GM23338 (cell line): ENCODE measurements around the gene POMGNT1. TPM values are rescaled to one million over a fixed set of nuclear protein-coding genes. Genes with fewer than 3 reads are reported as not detected.
"Not testable (repeated sequence)": the region's sequence is repeated elsewhere in the genome, so short reads cannot be mapped to it uniquely, and the experiment has no call there.

Experiments used
- ATAC-seq: fragments of 200-7000 bp; cut with Tn5 transposase; 3 replicates; pipeline ENCODE4 v1.9.1; 2020
- DNase-seq: peaks from one replicate; pipeline ENCODE4 v3.0.0-alpha.2; 2015; ENCODE audit warnings: low spot score
- H2AFZ ChIP-seq: fragments of 200-600 bp; sonication (generic); 2 replicates; pipeline ENCODE4 v1.8.0; 2016; ENCODE audit warnings: antibody characterized with exemption, mild to moderate bottlenecking, moderate library complexity
- H3F3A ChIP-seq: fragments of 200-600 bp; sonication (generic); replicated peaks from 2 replicates; pipeline ENCODE4 v1.8.0; 2017; ENCODE audit warnings: antibody characterized with exemption, mixed run types, low read depth
- H3K27ac ChIP-seq: fragments of 200-600 bp; sonication (generic); 2 replicates; pipeline ENCODE4 v1.6.1; 2016; ENCODE audit warnings: low read depth
- H3K27me3 ChIP-seq: fragments of 200-600 bp; sonication (generic); 2 replicates; pipeline ENCODE4 v1.8.0; 2016; ENCODE audit warnings: mild to moderate bottlenecking, mixed run types, moderate library complexity; ENCODE audit not compliant: insufficient read depth
- H3K36me3 ChIP-seq: fragments of 200-600 bp; sonication (generic); 2 replicates; pipeline ENCODE4 v1.8.0; 2016; ENCODE audit warnings: mild to moderate bottlenecking; ENCODE audit not compliant: insufficient read depth
- H3K4me1 ChIP-seq: fragments of 200-600 bp; sonication (generic); 2 replicates; pipeline ENCODE4 v1.8.0; 2016; ENCODE audit warnings: mild to moderate bottlenecking, moderate library complexity; ENCODE audit not compliant: insufficient read depth
- H3K4me2 ChIP-seq: fragments of 200-600 bp; sonication (generic); 2 replicates; pipeline ENCODE4 v1.7.1; 2017; ENCODE audit warnings: mixed run types
- H3K4me3 ChIP-seq: fragments of 200-600 bp; sonication (generic); 2 replicates; pipeline ENCODE4 v1.6.1; 2016; ENCODE audit warnings: mixed run types
- H3K79me2 ChIP-seq: fragments of 200-600 bp; sonication (generic); replicated peaks from 2 replicates; pipeline ENCODE4 v1.8.0; 2017; ENCODE audit warnings: mild to moderate bottlenecking; ENCODE audit not compliant: insufficient read depth
- H3K9me2 ChIP-seq: fragments of 200-600 bp; sonication (generic); 2 replicates; pipeline ENCODE4 v1.8.0; 2017; ENCODE audit not compliant: insufficient read depth
- H4K20me1 ChIP-seq: fragments of 200-600 bp; sonication (generic); replicated peaks from 2 replicates; pipeline ENCODE4 v1.8.0; 2017; ENCODE audit warnings: mild to moderate bottlenecking; ENCODE audit not compliant: insufficient read depth
- H3K27ac Mint-ChIP-seq: 2 replicates; pipeline ENCODE4 v1.8.0; 2020; ENCODE audit warnings: inconsistent platforms, mild to moderate bottlenecking, moderate library complexity, mixed read lengths
- H3K27me3 Mint-ChIP-seq: 3 replicates; pipeline ENCODE4 v1.8.0; 2022; ENCODE audit warnings: low read depth, mild to moderate bottlenecking, moderate library complexity, mixed read lengths, inconsistent platforms; ENCODE audit not compliant: insufficient read depth, poor library complexity
- H3K36me3 Mint-ChIP-seq: 3 replicates; pipeline ENCODE4 v1.8.0; 2021; ENCODE audit warnings: low read depth, mild to moderate bottlenecking, inconsistent platforms, moderate library complexity, mixed read lengths
- H3K4me1 Mint-ChIP-seq: 3 replicates; pipeline ENCODE4 v1.8.0; 2020; ENCODE audit warnings: mild to moderate bottlenecking, inconsistent platforms, mixed read lengths
- H3K4me3 Mint-ChIP-seq: 3 replicates; pipeline ENCODE4 v1.8.0; 2021; ENCODE audit warnings: moderate library complexity, mild to moderate bottlenecking, inconsistent platforms, mixed read lengths
- H3K9me3 Mint-ChIP-seq: 3 replicates; pipeline ENCODE4 v1.8.0; 2020; ENCODE audit warnings: moderate library complexity, mild to moderate bottlenecking, inconsistent platforms, mixed read lengths
- CREB1 ChIP-seq: fragments of 250-450 bp; sonication (Bioruptor Pico); IDR thresholded peaks from 2 replicates; pipeline ENCODE4 v1.5.0; 2020; ENCODE audit warnings: low read depth, mild to moderate bottlenecking, moderate library complexity
- CTCF ChIP-seq, 2 experiments: fragments of 200-600 bp in 1 of 2; sonication (generic) in 1 of 2; conservative IDR thresholded peaks; 2 replicates each; pipeline versions ENCODE4 v1.5.1 to v1.6.1; 2016 to 2017; ENCODE audit warnings: antibody characterized with exemption in 2 of 2, low read depth in 2 of 2, mild to moderate bottlenecking in 2 of 2, moderate library complexity in 1 of 2
- EZH2 ChIP-seq: fragments of 200-600 bp; sonication (generic); IDR thresholded peaks from one replicate; pipeline ENCODE4 v1.8.0; 2017; ENCODE audit warnings: antibody characterized with exemption, mild to moderate bottlenecking, low read depth; ENCODE audit not compliant: unreplicated experiment
- JUNB ChIP-seq: IDR thresholded peaks from one replicate; pipeline ENCODE4 v1.6.1; 2016; ENCODE audit warnings: antibody characterized with exemption; ENCODE audit not compliant: unreplicated experiment
- NANOG ChIP-seq: IDR thresholded peaks from 2 replicates; pipeline ENCODE4 v1.6.1; 2016; ENCODE audit warnings: antibody characterized with exemption, borderline replicate concordance
- STAT1 ChIP-seq: IDR thresholded peaks from one replicate; pipeline ENCODE4 v1.6.1; 2016; ENCODE audit warnings: antibody characterized with exemption; ENCODE audit not compliant: unreplicated experiment
- ZNF114 ChIP-seq: fragments of 250-450 bp; sonication (Bioruptor Pico); IDR thresholded peaks from 2 replicates; pipeline ENCODE4 v1.5.0; 2020; ENCODE audit warnings: mild to moderate bottlenecking, moderate library complexity
- polyA plus RNA-seq: library from polyadenylated mRNA; unstranded; fragments of >200 nt; fragmentation: Nextera tagmentation; extraction: Ambion mirVana; gene quantifications from 2 replicates; pipeline ENCODE4 v1.2.1, GENCODE V29; 2016
- total RNA-seq: library from RNA; depleted of rRNA; stranded (reverse); fragments of >200 nt; shearing (Covaris generic); gene quantifications from 2 replicates; pipeline ENCODE4 v1.2.3, GENCODE V29; 2014
- TF ChIP-seq, protein P1 (sequence below): IDR thresholded peaks from one replicate; pipeline ENCODE4 v1.6.1; 2018; ENCODE audit warnings: antibody characterized with exemption; ENCODE audit not compliant: unreplicated experiment
- TF ChIP-seq, protein P2 (sequence below): IDR thresholded peaks from 2 replicates; pipeline ENCODE4 v1.6.1; 2016; ENCODE audit warnings: antibody characterized with exemption

POMGNT1 gene
- total and polyA plus RNA-seq, 2 experiments from 2014 or later, result 24.3 to 32.1 TPM

DNA sequence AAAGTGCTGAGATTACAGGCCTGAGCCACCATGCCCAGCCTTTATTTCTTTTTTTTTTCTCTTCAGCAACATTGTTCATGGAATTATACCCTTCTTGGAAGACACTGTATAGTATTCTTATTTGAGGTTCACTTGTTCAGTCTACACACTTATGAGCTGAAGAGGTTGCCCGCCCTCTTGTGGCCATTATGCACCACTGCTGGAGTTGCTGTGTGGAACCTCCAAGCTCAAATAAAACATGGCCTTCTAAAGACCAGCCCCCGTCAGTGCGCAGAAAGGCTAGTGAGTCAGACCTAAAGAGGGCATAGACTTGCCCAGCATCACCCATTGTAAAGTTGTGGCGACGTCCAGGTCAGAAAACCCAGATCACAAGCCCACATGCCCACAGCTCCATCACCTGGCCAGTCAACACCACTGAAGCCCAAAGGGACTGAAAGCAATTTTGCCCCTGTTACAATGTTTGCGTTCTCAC is 25.3 kb upstream of the POMGNT1 start:
- 0 out of 2 replicates have a peak overlapping the region, but pooled peaks have one; percentile 11 for H2AFZ ChIP-seq
- H3K27ac Mint-ChIP-seq, result peak overlapping the region; percentile 66; the same call in 1 of the 2 replicates
- H3K4me3 Mint-ChIP-seq, result 0 out of 3 replicates have a peak overlapping the region, but pooled peaks have one; percentile 18

DNA sequence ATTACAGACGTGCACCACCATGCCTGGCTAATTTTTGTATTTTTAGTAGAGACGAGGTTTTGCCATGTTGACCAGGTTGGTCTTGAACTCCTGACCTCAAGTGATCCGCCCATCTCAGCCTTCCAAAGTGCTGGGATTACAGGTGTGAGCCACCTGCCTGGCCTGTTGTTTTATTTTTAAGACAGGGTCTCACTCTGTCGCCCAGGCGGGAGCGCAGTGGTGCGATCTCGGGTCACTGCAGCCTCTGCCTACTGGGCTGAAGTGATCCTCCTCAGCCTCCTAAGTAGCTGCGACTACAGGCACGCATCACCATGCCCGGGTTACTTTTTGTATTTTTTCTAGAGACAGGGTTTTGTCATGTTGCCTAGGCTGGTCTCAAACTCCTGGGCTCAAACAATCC is 24.8 kb upstream of the POMGNT1 start:
- H3K4me2 ChIP-seq, H3K4me3 Mint-ChIP-seq, H3K36me3 Mint-ChIP-seq: not testable (repeated sequence)

More for the DNA sequence above, 25.3 kb upstream of the POMGNT1 start:
- Mint-ChIP-seq H3K9me3 (no peaks in the 10 kb centered on the region), H3K27me3 (peaks cover 9% of the 10 kb centered on the region), H3K36me3 (no peaks in the 10 kb centered on the region; the same call in 2 of the 3 replicates), H3K4me1 (peaks cover 36% of the 10 kb centered on the region)
- Histone ChIP-seq H3K36me3 (no peaks in the 10 kb centered on the region), H3F3A (0 out of 2 replicates have a peak, but pooled peaks cover 6% of the 10 kb centered on the region), H3K4me2 (peak overlapping the region; percentile 35; the same call in 1 of the 2 replicates), H4K20me1 (no peaks in the 10 kb centered on the region), H3K27me3 (no peaks in the 10 kb centered on the region), H3K79me2 (no peaks in the 10 kb centered on the region), H3K4me3 (no peak overlapping the region), H3K4me1 (peaks cover 29% of the 10 kb centered on the region), H3K9me2 (0 out of 2 replicates have a peak, but pooled peaks cover 6% of the 10 kb centered on the region), H3K27ac (0 out of 2 replicates have a peak overlapping the region, but pooled peaks have one; percentile 62)
- no peak for TF ChIP-seq NANOG
- peak; percentile 90 to 100 for TF ChIP-seq CTCF (conservative IDR thresholded peaks at IDR 0.05; ENCODE audit: low read depth in 2 of 2)
- no peak for TF ChIP-seq ZNF114 (CRISPR knock-in tag)
- DNase-seq (peak; percentile 94), ATAC-seq (peak; percentile 90)

DNA sequence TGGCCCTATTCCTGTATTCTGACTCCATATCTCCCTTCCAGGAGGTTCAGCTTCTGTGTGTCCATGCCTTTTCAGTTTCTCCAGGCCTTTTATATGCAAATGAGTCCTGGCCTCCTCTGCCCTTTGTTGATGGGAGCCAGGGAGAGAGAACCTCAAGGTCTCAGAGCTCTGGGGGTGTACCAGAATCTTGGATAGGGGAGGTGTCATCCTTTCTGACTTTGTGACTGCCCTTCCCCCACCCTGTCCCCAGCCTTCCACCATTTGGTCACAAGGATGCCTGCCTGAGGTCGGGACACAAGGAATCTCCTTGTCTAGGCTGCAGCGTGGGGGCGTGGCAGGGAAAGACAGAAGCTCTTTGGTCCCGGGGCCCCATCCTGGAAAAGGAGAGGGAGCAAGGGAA is 23.5 kb upstream of the POMGNT1 start:
- Histone ChIP-seq H3K4me3 (peak overlapping the region; percentile 32; the same call in 1 of the 2 replicates), H3K4me1 (peaks cover 29% of the 10 kb centered on the region), H3K27ac (peak overlapping the region; percentile 66), H3K79me2 (no peaks in the 10 kb centered on the region), H3K4me2 (peak overlapping the region; percentile 65), H3K9me2 (0 out of 2 replicates have a peak, but pooled peaks cover 6% of the 10 kb centered on the region), H2AFZ (peak overlapping the region; percentile 59; the same call in 1 of the 2 replicates), H3K27me3 (no peaks in the 10 kb centered on the region), H4K20me1 (no peaks in the 10 kb centered on the region), H3K36me3 (no peaks in the 10 kb centered on the region), H3F3A (0 out of 2 replicates have a peak, but pooled peaks cover 6% of the 10 kb centered on the region)
- Mint-ChIP-seq H3K4me1 (peaks cover 36% of the 10 kb centered on the region), H3K9me3 (no peaks in the 10 kb centered on the region), H3K36me3 (no peaks in the 10 kb centered on the region; the same call in 2 of the 3 replicates), H3K27ac (peak overlapping the region; percentile 21), H3K4me3 (peak overlapping the region; percentile 21; the same call in 1 of the 3 replicates), H3K27me3 (peaks cover 9% of the 10 kb centered on the region)
- ATAC-seq (peak; percentile 54), DNase-seq (peak; percentile 75)
- TF ChIP-seq EZH2, result no peak
- TF ChIP-seq ZNF114 (CRISPR knock-in tag), result no peak
- TF ChIP-seq, protein P1, sequence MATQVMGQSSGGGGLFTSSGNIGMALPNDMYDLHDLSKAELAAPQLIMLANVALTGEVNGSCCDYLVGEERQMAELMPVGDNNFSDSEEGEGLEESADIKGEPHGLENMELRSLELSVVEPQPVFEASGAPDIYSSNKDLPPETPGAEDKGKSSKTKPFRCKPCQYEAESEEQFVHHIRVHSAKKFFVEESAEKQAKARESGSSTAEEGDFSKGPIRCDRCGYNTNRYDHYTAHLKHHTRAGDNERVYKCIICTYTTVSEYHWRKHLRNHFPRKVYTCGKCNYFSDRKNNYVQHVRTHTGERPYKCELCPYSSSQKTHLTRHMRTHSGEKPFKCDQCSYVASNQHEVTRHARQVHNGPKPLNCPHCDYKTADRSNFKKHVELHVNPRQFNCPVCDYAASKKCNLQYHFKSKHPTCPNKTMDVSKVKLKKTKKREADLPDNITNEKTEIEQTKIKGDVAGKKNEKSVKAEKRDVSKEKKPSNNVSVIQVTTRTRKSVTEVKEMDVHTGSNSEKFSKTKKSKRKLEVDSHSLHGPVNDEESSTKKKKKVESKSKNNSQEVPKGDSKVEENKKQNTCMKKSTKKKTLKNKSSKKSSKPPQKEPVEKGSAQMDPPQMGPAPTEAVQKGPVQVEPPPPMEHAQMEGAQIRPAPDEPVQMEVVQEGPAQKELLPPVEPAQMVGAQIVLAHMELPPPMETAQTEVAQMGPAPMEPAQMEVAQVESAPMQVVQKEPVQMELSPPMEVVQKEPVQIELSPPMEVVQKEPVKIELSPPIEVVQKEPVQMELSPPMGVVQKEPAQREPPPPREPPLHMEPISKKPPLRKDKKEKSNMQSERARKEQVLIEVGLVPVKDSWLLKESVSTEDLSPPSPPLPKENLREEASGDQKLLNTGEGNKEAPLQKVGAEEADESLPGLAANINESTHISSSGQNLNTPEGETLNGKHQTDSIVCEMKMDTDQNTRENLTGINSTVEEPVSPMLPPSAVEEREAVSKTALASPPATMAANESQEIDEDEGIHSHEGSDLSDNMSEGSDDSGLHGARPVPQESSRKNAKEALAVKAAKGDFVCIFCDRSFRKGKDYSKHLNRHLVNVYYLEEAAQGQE, result no peak
- TF ChIP-seq STAT1, result no peak
- no peak for TF ChIP-seq CREB1 (CRISPR knock-in tag)
- TF ChIP-seq NANOG, result no peak
- no peak for TF ChIP-seq CTCF (conservative IDR thresholded peaks at IDR 0.05; ENCODE audit: low read depth in 2 of 2)
- no peak for TF ChIP-seq JUNB
- TF ChIP-seq, protein P2, sequence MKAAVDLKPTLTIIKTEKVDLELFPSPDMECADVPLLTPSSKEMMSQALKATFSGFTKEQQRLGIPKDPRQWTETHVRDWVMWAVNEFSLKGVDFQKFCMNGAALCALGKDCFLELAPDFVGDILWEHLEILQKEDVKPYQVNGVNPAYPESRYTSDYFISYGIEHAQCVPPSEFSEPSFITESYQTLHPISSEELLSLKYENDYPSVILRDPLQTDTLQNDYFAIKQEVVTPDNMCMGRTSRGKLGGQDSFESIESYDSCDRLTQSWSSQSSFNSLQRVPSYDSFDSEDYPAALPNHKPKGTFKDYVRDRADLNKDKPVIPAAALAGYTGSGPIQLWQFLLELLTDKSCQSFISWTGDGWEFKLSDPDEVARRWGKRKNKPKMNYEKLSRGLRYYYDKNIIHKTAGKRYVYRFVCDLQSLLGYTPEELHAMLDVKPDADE, result no peak

More for the DNA sequence above, 24.8 kb upstream of the POMGNT1 start:
- H3K9me2 ChIP-seq, H3K79me2 ChIP-seq, ATAC-seq, DNase-seq, H3K36me3 ChIP-seq, H3K27me3 Mint-ChIP-seq, H3K27me3 ChIP-seq, H4K20me1 ChIP-seq, H3K27ac Mint-ChIP-seq, H3K9me3 Mint-ChIP-seq, H3F3A ChIP-seq, H3K27ac ChIP-seq, H2AFZ ChIP-seq, H3K4me3 ChIP-seq: not testable (repeated sequence)
- peaks cover 36% of the 10 kb centered on the region for H3K4me1 Mint-ChIP-seq
- peaks cover 29% of the 10 kb centered on the region for H3K4me1 ChIP-seq
